ENCODE data around the gene CDC42EP5. TPM values are rescaled to one million over a fixed set of nuclear protein-coding genes. Genes with fewer than 3 reads are reported as not detected.
"Not testable (repeated sequence)": the region's sequence is repeated elsewhere in the genome, so short reads cannot be mapped to it uniquely, and the experiment has no call there.

CDC42EP5 gene
- total RNA-seq, 1 experiment from 2014 or later = 25.1 TPM

GRCh38 chr19:54515156-54515555, 42.1 kb upstream of the CDC42EP5 start:
- CTCF ChIA-PET = no interaction called here
- Histone ChIP-seq H3K36me3 (ENCODE audit: low read depth) (no peaks in the 10 kb centered on the region), H2AFZ (no peak overlapping the region), H3K4me2 (no peak overlapping the region), H3K79me2 (ENCODE audit: low read depth) (no peaks in the 10 kb centered on the region), H3K27me3 (ENCODE audit: insufficient read depth, low read depth) (peaks cover 61% of the 10 kb centered on the region), H3K4me1 (replicated peaks; ENCODE audit: insufficient read depth) (no peaks in the 10 kb centered on the region), H3K9me3 (ENCODE audit: insufficient read depth, low read depth) (no peaks in the 10 kb centered on the region), H4K20me1 (ENCODE audit: insufficient read depth) (no peaks in the 10 kb centered on the region), H3K4me3 (no peak overlapping the region), H3K27ac (no peak overlapping the region), H3K9me2 (ENCODE audit: insufficient read depth) (no peaks in the 10 kb centered on the region), H3F3A (ENCODE audit: insufficient read depth, low read depth) (no peaks in the 10 kb centered on the region)
- BruUV-seq (replicated peaks) = no TSS peak
- intact Hi-C loops (cut with micrococcal nuclease; ENCODE audit: unreplicated experiment) = no loop called here
- no peak for DNase-seq
- POLR2A ChIA-PET (ENCODE audit: unreplicated experiment) = no interaction called here
- TF ChIP-seq CTCF (conservative IDR thresholded peaks at IDR 0.05) (no peak), EZH2 (IDR thresholded peaks at IDR 0.05; ENCODE audit: low read depth) (no peak)

- H3K9me3 ChIP-seq (ENCODE audit: insufficient read depth, low read depth); H2AFZ ChIP-seq; H3K79me2 ChIP-seq (ENCODE audit: low read depth); H3K4me2 ChIP-seq; H3K27ac ChIP-seq; BruUV-seq (replicated peaks); H3K4me3 ChIP-seq; H4K20me1 ChIP-seq (ENCODE audit: insufficient read depth); intact Hi-C loops (cut with micrococcal nuclease; ENCODE audit: unreplicated experiment); H3K4me1 ChIP-seq (replicated peaks; ENCODE audit: insufficient read depth); H3F3A ChIP-seq (ENCODE audit: insufficient read depth, low read depth); H3K9me2 ChIP-seq (ENCODE audit: insufficient read depth); POLR2A ChIA-PET (ENCODE audit: unreplicated experiment); H3K36me3 ChIP-seq (ENCODE audit: low read depth); CTCF ChIA-PET: not testable (repeated sequence)
- H3K27me3 ChIP-seq (ENCODE audit: insufficient read depth, low read depth) = peaks cover 69% of the 10 kb centered on the region
- DNase-seq = peak in 1 of 2 experiments; percentile 9
Observed at GRCh38 chr19:54509200-54509940, 36.3 kb upstream of the CDC42EP5 start.

GRCh38 chr19:54508487-54508886, 35.4 kb upstream of the CDC42EP5 start:
- H3F3A ChIP-seq (ENCODE audit: insufficient read depth, low read depth); H3K27ac ChIP-seq; H3K4me2 ChIP-seq; H3K79me2 ChIP-seq (ENCODE audit: low read depth); H3K36me3 ChIP-seq (ENCODE audit: low read depth); H3K9me3 ChIP-seq (ENCODE audit: insufficient read depth, low read depth); POLR2A ChIA-PET (ENCODE audit: unreplicated experiment); H3K4me3 ChIP-seq; H4K20me1 ChIP-seq (ENCODE audit: insufficient read depth); CTCF ChIA-PET; H2AFZ ChIP-seq; H3K9me2 ChIP-seq (ENCODE audit: insufficient read depth); H3K4me1 ChIP-seq (replicated peaks; ENCODE audit: insufficient read depth); BruUV-seq (replicated peaks); intact Hi-C loops (cut with micrococcal nuclease; ENCODE audit: unreplicated experiment): not testable (repeated sequence)
- H3K27me3 ChIP-seq (ENCODE audit: insufficient read depth, low read depth) = peaks cover 69% of the 10 kb centered on the region
- DNase-seq = peak in 1 of 2 experiments; percentile 18

- ChIA-PET POLR2A (ENCODE audit: unreplicated experiment) (no interaction called here), CTCF (no interaction called here)
- Histone ChIP-seq H3K79me2 (ENCODE audit: low read depth) (no peaks in the 10 kb centered on the region), H3K9me2 (ENCODE audit: insufficient read depth) (no peaks in the 10 kb centered on the region), H3K27ac (no peak overlapping the region), H3F3A (ENCODE audit: insufficient read depth, low read depth) (no peaks in the 10 kb centered on the region), H3K4me3 (no peak overlapping the region), H4K20me1 (ENCODE audit: insufficient read depth) (no peaks in the 10 kb centered on the region), H3K4me2 (no peak overlapping the region), H3K27me3 (ENCODE audit: insufficient read depth, low read depth) (peaks cover 69% of the 10 kb centered on the region), H3K9me3 (ENCODE audit: insufficient read depth, low read depth) (no peaks in the 10 kb centered on the region), H2AFZ (no peak overlapping the region), H3K4me1 (replicated peaks; ENCODE audit: insufficient read depth) (no peaks in the 10 kb centered on the region), H3K36me3 (ENCODE audit: low read depth) (no peaks in the 10 kb centered on the region)
- intact Hi-C loops (cut with micrococcal nuclease; ENCODE audit: unreplicated experiment) = no loop called here
- DNase-seq = peak in 1 of 2 experiments; percentile 30
- no peak for TF ChIP-seq CTCF (conservative IDR thresholded peaks at IDR 0.05)
- no peak for TF ChIP-seq EZH2 (IDR thresholded peaks at IDR 0.05; ENCODE audit: low read depth)
- no TSS peak for BruUV-seq (replicated peaks)
Observed at GRCh38 chr19:54507824-54508223, 34.7 kb upstream of the CDC42EP5 start.

GRCh38 chr19:54507038-54507717, 34.1 kb upstream of the CDC42EP5 start:
- H3K9me2 ChIP-seq (ENCODE audit: insufficient read depth); H3F3A ChIP-seq (ENCODE audit: insufficient read depth, low read depth); H3K4me3 ChIP-seq; H3K27ac ChIP-seq; intact Hi-C loops (cut with micrococcal nuclease; ENCODE audit: unreplicated experiment); H3K79me2 ChIP-seq (ENCODE audit: low read depth); H3K4me1 ChIP-seq (replicated peaks; ENCODE audit: insufficient read depth); H2AFZ ChIP-seq; H3K36me3 ChIP-seq (ENCODE audit: low read depth); H3K9me3 ChIP-seq (ENCODE audit: insufficient read depth, low read depth); POLR2A ChIA-PET (ENCODE audit: unreplicated experiment); H4K20me1 ChIP-seq (ENCODE audit: insufficient read depth); BruUV-seq (replicated peaks); H3K4me2 ChIP-seq; CTCF ChIA-PET: not testable (repeated sequence)
- H3K27me3 ChIP-seq (ENCODE audit: insufficient read depth, low read depth) = peaks cover 69% of the 10 kb centered on the region
- peak in 1 of 2 experiments; percentile 5 for DNase-seq

All from PC-9 (cell line).